GM19023 (cell line): ENCODE data around the gene TBKBP1.

Experiments used
- ATAC-seq: cut with Tn5 transposase; IDR thresholded peaks from one replicate; pipeline ENCODE4 v1.9.1; 2021; ENCODE audit warnings: mild to moderate bottlenecking, moderate library complexity; ENCODE audit not compliant: unreplicated experiment

TBKBP1 gene

GRCh38 chr17:47760409-47761140 is 66.6 kb downstream of the TBKBP1 start:
- ATAC-seq, result no peak
